Naive thymus-derived CD8-positive, alpha-beta T cell (primary cell): ENCODE measurements around the gene RASSF5. TPM values are rescaled to one million over a fixed set of nuclear protein-coding genes. Genes with fewer than 3 reads are reported as not detected.
A peak's percentile ranks its signal among the peaks of the same experiment; 100 is the strongest.
"Not testable (repeated sequence)": the region's sequence is repeated elsewhere in the genome, so short reads cannot be mapped to it uniquely, and the experiment has no call there.

ENCODE experiments used
- ATAC-seq, 2 donors: fragments of 150-1000 bp; cut with Tn5 transposase in 1 of 2; sonication (Bioruptor Pico), chemical (Tn5 transposase) in 1 of 2; 1 replicate in 1 of 2; 2 replicates in 1 of 2; pipeline ENCODE4 v1.10.0; 2021; ENCODE audit warnings: mild to moderate bottlenecking in 2 of 2, moderate library complexity in 2 of 2
- POLR2A ChIA-PET: fragments of 350-600 bp; sonication (Branson Sonifier 250); formaldehyde crosslinking; loops from one replicate; lab custom pipeline; 2021; ENCODE audit warnings: antibody characterized with exemption; lab: Charles Lee
- DNase-seq, 10 donors: peaks; one replicate each; pipeline versions ENCODE4 v3.0.0 to v3.0.0-alpha.2; 2020 to 2022
- H3K27ac Mint-ChIP-seq, 10 donors: one replicate each; pipeline ENCODE4 v1.8.0; 2020 to 2022; ENCODE audit warnings: mild to moderate bottlenecking in 10 of 10, mixed read lengths in 10 of 10, moderate library complexity in 4 of 10, inconsistent platforms in 1 of 10
- H3K27me3 Mint-ChIP-seq, 5 donors: one replicate each; pipeline ENCODE4 v1.8.0; 2021 to 2022; ENCODE audit warnings: mixed read lengths in 5 of 5
- H3K36me3 Mint-ChIP-seq, 3 donors: one replicate each; pipeline ENCODE4 v1.8.0; 2020 to 2022; ENCODE audit warnings: mixed read lengths in 3 of 3, mild to moderate bottlenecking in 2 of 3, inconsistent platforms in 1 of 3
- H3K4me1 Mint-ChIP-seq, 4 donors: one replicate each; pipeline ENCODE4 v1.8.0; 2021 to 2022; ENCODE audit warnings: mixed read lengths in 4 of 4
- H3K4me3 Mint-ChIP-seq, 10 donors: one replicate each; pipeline ENCODE4 v1.8.0; 2020 to 2022; ENCODE audit warnings: mild to moderate bottlenecking in 10 of 10, mixed read lengths in 10 of 10, moderate library complexity in 6 of 10, inconsistent platforms in 1 of 10
- H3K9me3 Mint-ChIP-seq, 9 donors: one replicate each; pipeline ENCODE4 v1.8.0; 2020 to 2022; ENCODE audit warnings: mixed read lengths in 9 of 9, mild to moderate bottlenecking in 3 of 9, inconsistent platforms in 1 of 9, moderate library complexity in 1 of 9
- polyA plus RNA-seq, 3 donors: library from polyadenylated mRNA; unstranded; fragments of 300-500 nt; fragmentation: Illumina TruSeq; gene quantifications; one replicate each; pipeline ENCODE4 v1.2.3, GENCODE V29; 2021
- total RNA-seq, 8 experiments: library from RNA in 2 of 8; stranded (reverse) in 2 of 8; gene quantifications; one replicate each; pipeline ENCODE4 v1.2.3 and lab custom pipeline; 2021 to 2026

Gene RASSF5
- total and polyA plus RNA-seq, 5 experiments from 2014 or later: 224 to 358 (median 233) TPM

- Mint-ChIP-seq H3K27me3 (no peaks in the 10 kb centered on the region), H3K27ac (no peak overlapping the region), H3K36me3 (peaks cover 0 to 86% (median 16%) of the 10 kb centered on the region in 3 donors), H3K4me3 (no peak overlapping the region), H3K4me1 (peaks cover 2 to 18% (median 4%) of the 10 kb centered on the region in 4 donors), H3K9me3 (no peaks in the 10 kb centered on the region)
- POLR2A ChIA-PET: no interaction called here
- no peak for DNase-seq
- no peak for ATAC-seq
Measured at GRCh38 chr1:206604861-206605260, 97.5 kb downstream of the RASSF5 start.

GRCh38 chr1:206606867-206607266 lies 99.5 kb downstream of the RASSF5 start:
- H3K9me3 Mint-ChIP-seq: no peaks in the 10 kb centered on the region
- no peak overlapping the region for H3K27ac Mint-ChIP-seq
- ATAC-seq (peak in 1 of 2 donors; percentile 43), DNase-seq (no peak)
- H3K27me3 Mint-ChIP-seq: no peaks in the 10 kb centered on the region
- peaks cover 10 to 29% (median 17%) of the 10 kb centered on the region in 4 donors for H3K4me1 Mint-ChIP-seq
- H3K36me3 Mint-ChIP-seq: peaks cover 0 to 84% (median 16%) of the 10 kb centered on the region in 3 donors
- POLR2A ChIA-PET: no interaction called here
- no peak overlapping the region for H3K4me3 Mint-ChIP-seq

- Mint-ChIP-seq H3K27me3 (peaks cover 0 to 2% (median 0%) of the 10 kb centered on the region in 5 donors), H3K36me3 (peaks cover 0 to 71% (median 11%) of the 10 kb centered on the region in 3 donors), H3K4me1 (peaks cover 12 to 32% (median 20%) of the 10 kb centered on the region in 4 donors), H3K27ac (peak overlapping the region in 2 of 10 donors; percentile 57 to 77), H3K4me3 (no peak overlapping the region), H3K9me3 (no peaks in the 10 kb centered on the region)
- peak in 1 of 2 donors; percentile 16 for ATAC-seq
- DNase-seq: peak; percentile 32 to 74 (median 51)
- POLR2A ChIA-PET: interaction anchor here (0.5 kb wide), 1 partner anchor 10 kb away, joined by 3 read pairs; no protein-coding TSS in a partner anchor
Measured at GRCh38 chr1:206608108-206608698, 100.9 kb downstream of the RASSF5 start.

- Mint-ChIP-seq H3K27ac (peak overlapping the region in 3 of 10 donors; percentile 14 to 50 (median 30)), H3K36me3 (peaks cover 0 to 59% (median 7%) of the 10 kb centered on the region in 3 donors), H3K27me3 (peaks cover 0 to 2% (median 0%) of the 10 kb centered on the region in 5 donors), H3K4me1 (peaks cover 12 to 32% (median 20%) of the 10 kb centered on the region in 4 donors), H3K4me3 (peak overlapping the region in 2 of 10 donors; percentile 3 to 20), H3K9me3 (no peaks in the 10 kb centered on the region)
- no peak for ATAC-seq
- DNase-seq: no peak
- POLR2A ChIA-PET: interaction anchor here (0.7 kb wide), 1 partner anchor 199 kb away, joined by 4 read pairs; no protein-coding TSS in a partner anchor
Measured at GRCh38 chr1:206609229-206609991, 102.1 kb downstream of the RASSF5 start.

- Mint-ChIP-seq H3K36me3 (peaks cover 0 to 32% (median 2%) of the 10 kb centered on the region in 3 donors), H3K9me3 (no peaks in the 10 kb centered on the region), H3K4me3 (peak within 1 kb of the TSS; percentile 87 to 97 (median 93)), H3K4me1 (peaks cover 12 to 24% (median 20%) of the 10 kb centered on the region in 4 donors), H3K27me3 (peaks cover 0 to 2% (median 0%) of the 10 kb centered on the region in 5 donors), H3K27ac (peak within 1 kb of the TSS; percentile 93 to 99 (median 96))
- ATAC-seq (peak; percentile 98), DNase-seq (peak; percentile 87 to 97 (median 94))
- POLR2A ChIA-PET: interaction anchor here (0.7 to 2.2 kb wide), 17 partner anchors 8 to 310 kb away, joined by 3 to 17 read pairs (median 5); partner anchors contain the start of genes DYRK3, FCMR, IKBKE and RASSF5
Measured at GRCh38 chr1:206612129-206612876, 105.0 kb downstream of the RASSF5 start, which contains the start of gene EIF2D. TSS of gene EIF2D (minus strand) at chr1:206612465. CDS start at chr1:206612342, 123 bp downstream.

GRCh38 chr1:206626396-206626795 lies 119.1 kb downstream of the RASSF5 start:
- H3K27me3 Mint-ChIP-seq: peaks cover 0 to 11% (median 6%) of the 10 kb centered on the region in 5 donors
- H3K36me3 Mint-ChIP-seq, H3K27ac Mint-ChIP-seq, H3K4me1 Mint-ChIP-seq, H3K4me3 Mint-ChIP-seq, POLR2A ChIA-PET, ATAC-seq, DNase-seq, H3K9me3 Mint-ChIP-seq: not testable (repeated sequence)

GRCh38 chr1:206628916-206629315 lies 121.6 kb downstream of the RASSF5 start:
- H3K4me3 Mint-ChIP-seq: no peak overlapping the region
- POLR2A ChIA-PET: no interaction called here

GRCh38 chr1:206631085-206631509 lies 123.8 kb downstream of the RASSF5 start:
- POLR2A ChIA-PET: no interaction called here
- ATAC-seq: no peak
- Mint-ChIP-seq H3K4me1 (peaks cover 4 to 24% (median 12%) of the 10 kb centered on the region in 4 donors), H3K27me3 (peaks cover 2 to 13% (median 11%) of the 10 kb centered on the region in 5 donors), H3K9me3 (no peaks in the 10 kb centered on the region), H3K36me3 (no peaks in the 10 kb centered on the region), H3K27ac (no peak overlapping the region), H3K4me3 (no peak overlapping the region)
- peak in 2 of 10 donors; percentile 8 to 13 for DNase-seq

More at GRCh38 chr1:206628916-206629315, 121.6 kb downstream of the RASSF5 start:
- Mint-ChIP-seq H3K27ac (no peak overlapping the region), H3K4me1 (peaks cover 0 to 2% (median 0%) of the 10 kb centered on the region in 4 donors), H3K36me3 (peaks cover 0 to 4% (median 0%) of the 10 kb centered on the region in 3 donors), H3K27me3 (peaks cover 2 to 13% (median 11%) of the 10 kb centered on the region in 5 donors), H3K9me3 (peaks cover 0 to 4% (median 0%) of the 10 kb centered on the region in 9 donors)
- ATAC-seq: no peak
- no peak for DNase-seq

GRCh38 chr1:206633708-206634121 lies 126.4 kb downstream of the RASSF5 start:
- peak overlapping the region in 7 of 10 donors; percentile 15 to 90 (median 30) for H3K4me3 Mint-ChIP-seq
- ATAC-seq (no peak), DNase-seq (no peak)
- no peak overlapping the region for H3K27ac Mint-ChIP-seq
- H3K36me3 Mint-ChIP-seq: no peaks in the 10 kb centered on the region
- peaks cover 2 to 9% (median 6%) of the 10 kb centered on the region in 5 donors for H3K27me3 Mint-ChIP-seq
- peaks cover 4 to 24% (median 16%) of the 10 kb centered on the region in 4 donors for H3K4me1 Mint-ChIP-seq
- no peaks in the 10 kb centered on the region for H3K9me3 Mint-ChIP-seq
- POLR2A ChIA-PET: interaction anchor here (0.9 to 2.1 kb wide), 3 partner anchors 30 to 163 kb away, joined by 3 to 9 read pairs (median 7); partner anchors contain the start of gene IKBKE

GRCh38 chr1:206634365-206635079 lies 127.2 kb downstream of the RASSF5 start:
- Mint-ChIP-seq H3K4me3 (peak overlapping the region; percentile 80 to 94 (median 90)), H3K9me3 (no peaks in the 10 kb centered on the region), H3K36me3 (no peaks in the 10 kb centered on the region), H3K4me1 (peaks cover 4 to 24% (median 16%) of the 10 kb centered on the region in 4 donors), H3K27ac (peak overlapping the region; percentile 68 to 92 (median 87)), H3K27me3 (peaks cover 0 to 8% (median 6%) of the 10 kb centered on the region in 5 donors)
- DNase-seq: peak; percentile 28 to 82 (median 60)
- POLR2A ChIA-PET: interaction anchor here (0.6 to 2.1 kb wide), 7 partner anchors 22 to 951 kb away, joined by 3 to 9 read pairs (median 4); partner anchors contain the start of genes EIF2D and IKBKE
- peak; percentile 15 to 18 for ATAC-seq
